Tongue (tissue), 2 donors: ENCODE measurements around the gene MCC. TPM values are rescaled to one million over a fixed set of nuclear protein-coding genes. Genes with fewer than 3 reads are reported as not detected.

Experiments
- DNase-seq: peaks from one replicate; pipeline ENCODE4 v3.0.0-alpha.2; 2015
- total RNA-seq: library from RNA; depleted of rRNA; stranded (reverse); fragments of >200 nt; gene quantifications from one replicate; pipeline ENCODE4 v1.2.3, GENCODE V29; 2014

Gene MCC
- total RNA-seq, 1 donor from 2014 or later = 51.2 TPM

DNA sequence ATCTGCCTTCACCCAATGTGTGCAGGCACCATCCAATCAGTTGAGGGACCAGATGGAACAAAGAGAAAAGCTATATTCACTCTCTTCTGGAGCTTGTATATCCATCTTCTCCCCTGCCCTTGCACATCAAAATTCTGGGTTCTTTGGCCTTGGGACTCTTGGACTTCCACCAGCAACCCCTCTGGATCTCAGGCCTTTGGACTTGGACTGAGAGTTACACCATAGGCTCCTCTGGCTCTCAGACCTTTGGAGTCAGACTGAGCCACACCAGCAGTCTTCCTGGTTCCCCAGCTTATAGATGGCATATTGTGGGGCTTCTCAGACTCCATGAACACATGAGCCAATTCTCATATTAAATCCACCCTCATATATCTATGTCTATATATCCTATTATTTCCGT lies 126.6 kb downstream of the MCC start:
- no peak for DNase-seq

DNA sequence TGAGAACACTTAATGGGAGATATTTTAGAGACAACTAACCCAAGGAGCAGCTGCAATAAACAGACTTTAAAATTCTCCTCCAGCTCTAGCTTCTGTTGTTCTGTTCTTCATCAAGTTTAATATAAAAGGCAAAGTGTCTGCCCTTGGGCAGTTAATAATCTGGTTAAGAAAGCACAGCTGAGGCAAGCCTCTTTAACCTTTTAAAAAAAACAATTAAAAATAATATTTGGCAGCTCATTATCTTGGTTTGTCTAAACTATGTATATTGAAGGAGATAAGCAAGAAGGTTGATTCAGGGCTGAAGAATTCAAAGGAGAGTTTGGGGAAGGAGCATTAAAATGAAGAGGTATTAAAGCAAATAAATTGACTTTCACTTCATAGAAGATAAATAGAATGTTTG lies 128.8 kb downstream of the MCC start:
- DNase-seq = no peak

DNA sequence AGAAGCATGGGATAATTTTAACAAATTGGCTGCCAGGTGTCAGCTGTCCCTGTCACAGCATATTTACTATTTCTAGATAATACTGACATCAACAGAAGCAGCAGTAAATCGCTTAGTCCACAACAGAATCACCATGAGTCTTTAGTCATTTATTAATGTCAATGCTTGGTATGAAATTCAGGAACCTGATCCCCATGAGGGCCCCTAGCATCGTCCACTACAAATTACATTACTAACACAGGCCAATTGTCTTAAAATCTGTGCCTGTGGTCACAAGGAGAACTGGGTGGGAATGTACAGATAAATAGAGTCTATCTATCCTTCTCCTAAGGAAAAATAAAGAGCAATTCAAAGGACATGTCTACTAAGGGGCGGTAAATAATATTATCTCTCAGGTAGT lies 129.6 kb downstream of the MCC start:
- DNase-seq = no peak

DNA sequence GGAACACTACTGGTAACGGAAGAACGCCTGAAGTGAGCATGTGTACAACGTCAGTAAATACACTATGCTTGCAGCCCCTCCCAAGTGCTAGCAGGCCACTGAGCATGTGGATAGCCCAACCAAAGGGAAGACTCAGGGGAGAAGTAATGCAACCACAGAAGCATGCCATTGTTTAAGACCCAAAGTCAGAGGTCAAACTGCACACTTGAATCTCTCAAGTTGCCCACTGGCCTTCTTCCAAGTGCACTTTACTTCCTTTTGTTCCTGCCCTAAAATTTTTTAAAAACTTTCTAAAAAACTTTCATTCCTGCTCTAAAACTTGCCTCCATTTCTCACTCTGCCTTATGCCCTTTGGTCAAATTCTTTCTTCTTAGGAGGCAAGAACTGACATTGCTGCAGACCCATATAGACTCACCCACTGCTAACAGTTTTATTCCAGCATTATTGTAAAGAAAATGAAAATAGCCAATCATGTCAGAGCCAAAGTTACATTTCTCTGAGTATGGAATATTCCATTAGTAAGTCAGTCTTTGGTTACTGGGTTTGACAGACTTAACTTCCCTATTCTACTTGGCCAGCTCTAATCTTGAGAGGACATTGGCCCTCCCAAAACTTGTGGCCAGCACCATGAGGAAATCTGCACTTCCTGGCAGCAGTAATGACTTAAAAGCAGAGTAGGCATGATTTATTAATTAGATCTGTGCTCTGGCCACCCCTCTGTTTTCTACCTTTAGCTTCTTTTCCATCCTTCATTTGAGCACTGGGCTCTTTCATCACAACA lies 130.4 kb downstream of the MCC start:
- DNase-seq = no peak

DNA sequence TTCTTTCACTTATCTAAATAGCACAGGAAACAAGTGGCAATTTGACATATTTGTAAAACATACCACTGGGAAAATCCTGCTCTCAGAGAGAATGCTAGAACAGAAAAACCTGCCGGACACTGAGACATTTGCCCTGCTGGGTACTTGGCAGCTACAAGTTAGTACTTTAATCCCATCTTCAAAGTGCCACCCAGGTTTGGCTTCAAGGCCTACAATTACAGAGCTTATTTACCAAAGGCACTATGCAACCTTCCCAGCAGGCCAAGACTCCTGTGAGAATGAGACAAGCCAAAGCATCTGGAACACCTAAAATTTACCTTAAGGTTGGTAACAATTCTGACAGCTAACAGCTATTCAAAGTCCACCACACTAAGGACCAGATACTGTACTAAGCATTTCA lies 131.8 kb downstream of the MCC start:
- DNase-seq = no peak

DNA sequence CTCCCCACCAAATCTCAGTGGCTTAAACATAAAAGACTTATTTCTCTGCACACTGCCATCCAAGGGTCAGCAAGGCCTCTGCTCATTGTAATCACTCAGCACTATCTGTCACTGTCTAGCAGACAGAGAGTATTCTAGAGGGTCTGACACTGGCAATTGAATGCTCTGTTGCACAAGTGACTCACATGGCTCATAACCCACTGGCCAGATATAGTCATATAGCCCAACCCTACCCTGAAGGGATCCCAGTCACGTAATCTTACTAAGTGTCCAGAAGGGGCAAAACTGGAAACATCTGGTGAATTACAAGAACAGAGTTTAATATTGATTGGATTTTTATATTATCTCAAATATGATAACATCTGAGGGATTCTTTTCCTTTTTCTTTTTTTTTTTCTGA lies 134.2 kb downstream of the MCC start:
- DNase-seq = no peak

DNA sequence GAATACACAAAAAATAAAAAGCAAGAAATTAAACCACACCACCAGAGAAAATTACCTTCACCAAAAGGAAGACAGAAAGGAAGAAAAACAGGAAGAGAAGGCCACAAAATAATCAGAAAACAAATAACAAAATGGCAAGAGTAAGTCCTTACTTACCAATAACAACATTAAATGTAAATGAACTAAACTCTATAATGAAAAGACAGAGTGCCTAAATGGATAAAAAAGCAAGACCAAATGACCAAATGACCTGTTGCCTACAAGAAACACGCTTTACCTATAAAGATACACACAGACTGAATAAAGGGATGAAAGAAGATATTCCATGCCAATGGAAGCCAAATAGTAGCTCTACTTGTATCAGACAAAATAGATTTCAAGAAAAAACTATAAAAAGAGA lies 140.7 kb downstream of the MCC start:
- DNase-seq = no peak

DNA sequence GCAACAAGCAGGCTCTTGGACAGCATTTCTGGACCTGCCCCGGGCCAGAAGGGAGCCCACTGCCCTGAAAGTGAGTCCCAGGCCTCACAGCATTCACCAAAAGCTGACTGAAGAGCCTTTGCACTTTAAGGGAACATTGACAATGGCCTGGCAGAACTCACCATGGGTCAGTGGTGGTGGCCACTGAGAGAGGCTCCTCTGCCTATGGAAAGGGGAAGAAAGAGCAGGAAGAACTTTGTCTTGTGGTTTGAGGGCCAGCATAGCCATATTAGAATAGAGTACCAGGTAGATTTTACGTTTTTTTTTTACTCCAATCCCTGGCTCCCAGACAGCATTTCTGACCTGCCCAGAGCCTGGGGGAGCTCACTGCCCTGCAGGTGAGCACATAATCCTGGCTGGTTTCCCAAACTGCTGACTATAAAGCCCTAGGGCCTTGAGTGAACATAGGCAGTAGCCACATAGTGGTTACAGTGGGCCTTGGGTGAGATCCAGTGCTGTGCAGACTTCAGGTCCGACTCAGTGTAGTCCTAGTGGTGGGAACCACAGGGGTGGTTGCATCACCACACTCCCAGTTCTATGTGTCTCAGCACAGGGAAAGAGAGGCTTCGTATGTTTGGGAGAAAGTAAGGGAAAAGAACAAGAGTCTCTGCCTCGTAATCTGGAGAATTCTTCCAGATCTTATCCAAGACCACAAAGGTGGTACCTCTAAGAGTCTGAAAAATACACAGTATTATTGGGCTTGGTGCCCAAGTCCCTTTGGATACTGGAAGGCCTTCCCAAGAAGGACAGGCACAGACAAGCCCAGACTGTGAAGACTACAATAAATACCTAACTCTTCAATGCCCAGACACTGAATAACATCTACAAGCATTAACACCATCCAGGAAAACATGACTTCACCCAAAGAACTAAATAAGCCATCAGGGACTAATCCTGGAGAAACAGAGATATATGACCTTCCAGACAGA lies 143.0 kb downstream of the MCC start:
- DNase-seq = no peak

DNA sequence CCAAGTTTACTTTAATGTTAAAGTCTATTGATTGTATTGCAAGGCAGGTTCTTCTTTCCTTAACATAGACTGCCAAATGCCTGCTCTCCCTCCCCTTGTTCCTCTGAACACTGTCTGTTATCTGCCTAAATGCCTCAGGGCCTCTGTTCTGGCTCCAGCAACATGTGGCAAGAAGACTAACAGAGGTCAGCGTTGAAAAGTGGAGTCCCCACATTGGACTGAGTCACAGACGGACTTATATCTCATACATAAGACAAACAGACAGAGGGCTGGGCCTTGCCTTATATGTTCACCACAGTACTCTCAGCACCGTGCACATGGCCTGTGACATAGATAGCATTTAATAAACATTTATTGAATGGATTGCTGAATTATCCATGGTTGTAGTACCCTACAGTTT lies 144.9 kb downstream of the MCC start:
- DNase-seq = no peak

DNA sequence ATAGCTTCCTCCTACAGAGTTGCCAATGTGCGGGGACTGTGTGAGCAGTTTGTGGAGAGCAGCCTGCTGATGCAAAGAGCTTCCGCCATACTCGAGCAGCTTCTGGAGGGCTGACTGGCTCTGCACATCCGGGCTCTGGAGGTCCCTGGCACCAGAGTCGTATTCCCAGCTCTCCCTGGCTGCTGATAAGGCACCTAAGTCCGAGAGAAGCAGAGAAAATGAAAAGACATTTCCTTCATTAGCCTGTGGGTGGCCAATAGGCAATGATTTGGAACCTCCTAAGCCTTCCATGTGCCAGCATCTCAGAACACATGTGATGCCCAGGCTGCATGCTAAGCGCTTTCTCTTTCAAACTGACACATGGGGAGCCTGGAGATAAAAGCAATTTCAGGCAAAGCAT lies 147.7 kb downstream of the MCC start:
- DNase-seq = no peak

DNA sequence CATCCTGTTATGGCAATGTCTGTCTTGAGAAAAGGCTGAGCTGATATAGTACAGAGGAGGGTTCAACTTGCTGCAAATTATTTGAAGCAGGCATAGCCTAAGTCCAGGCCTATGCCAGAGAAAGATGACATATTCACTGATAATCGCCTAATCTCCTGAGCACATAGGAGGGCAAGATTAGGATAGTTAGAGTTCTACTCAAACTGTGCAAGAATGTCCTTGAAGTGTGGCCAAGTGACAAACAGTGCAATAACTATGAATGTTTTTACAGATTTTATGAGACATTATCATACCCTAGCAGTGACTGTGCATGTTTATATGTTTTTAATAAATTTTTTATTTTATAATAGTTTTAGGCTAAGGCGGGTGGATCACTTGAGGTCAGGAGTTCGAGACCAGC lies 149.6 kb downstream of the MCC start:
- no peak for DNase-seq

DNA sequence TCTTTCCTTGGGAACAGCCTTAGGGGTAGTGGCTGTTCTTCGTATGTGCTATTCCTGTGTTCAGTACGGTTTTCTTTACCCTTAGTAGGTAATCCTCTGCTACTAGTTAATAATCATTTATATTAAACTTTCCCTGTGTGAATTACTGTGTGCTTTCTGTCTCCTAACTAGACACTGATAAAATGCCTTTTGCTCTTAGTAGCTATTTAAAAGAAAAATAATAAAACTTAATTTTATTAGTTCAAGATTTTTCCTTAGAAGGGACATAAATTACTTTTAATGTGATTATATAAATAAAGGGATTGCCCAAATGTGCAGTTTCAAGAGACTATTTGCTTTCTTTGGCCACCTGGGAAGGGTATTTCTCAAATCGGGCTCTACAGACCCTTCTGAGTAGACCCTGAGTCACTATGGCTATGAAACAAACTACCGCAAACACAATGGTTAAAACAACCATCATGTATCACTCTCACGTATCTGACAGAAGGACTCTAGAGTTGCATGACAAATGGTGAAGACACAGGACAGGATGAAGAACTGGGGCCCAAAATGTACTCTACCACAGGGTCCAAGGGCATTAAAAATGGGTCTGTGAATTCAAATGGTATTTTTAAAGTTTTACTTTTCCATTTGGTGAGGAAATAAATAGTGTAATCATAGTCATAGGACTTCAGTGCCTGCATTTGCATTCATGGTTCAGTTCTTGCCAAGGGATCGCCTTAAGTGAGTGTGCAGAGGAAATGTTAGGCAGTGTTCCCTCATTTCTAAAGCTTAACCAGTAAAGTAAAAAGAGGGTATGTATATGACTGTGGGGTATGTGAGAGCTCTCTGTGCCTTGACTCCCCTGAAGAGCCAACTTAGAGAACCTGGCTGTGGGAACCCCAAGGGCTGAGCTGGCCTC lies 150.5 kb downstream of the MCC start:
- no peak for DNase-seq

DNA sequence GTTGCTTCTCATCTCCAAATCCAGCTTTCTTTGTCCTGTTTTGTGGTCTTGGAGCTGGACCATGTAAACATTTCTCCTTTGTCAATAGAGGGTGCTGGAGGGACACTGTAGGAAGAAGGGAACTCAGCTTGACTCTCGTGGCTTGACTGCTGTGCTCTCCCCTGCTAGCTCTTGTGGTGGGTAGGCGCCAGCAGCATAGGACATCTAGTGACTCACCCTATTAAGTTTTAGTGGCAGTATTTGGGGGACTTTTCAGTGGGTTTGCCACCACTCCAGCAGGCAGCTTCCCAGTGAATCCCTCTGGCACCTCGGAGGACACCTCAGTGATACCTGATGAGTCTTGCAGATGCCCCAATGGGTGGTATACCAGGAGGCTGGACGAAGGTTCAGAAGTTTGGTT lies 151.3 kb downstream of the MCC start:
- DNase-seq = peak; percentile 48

DNA sequence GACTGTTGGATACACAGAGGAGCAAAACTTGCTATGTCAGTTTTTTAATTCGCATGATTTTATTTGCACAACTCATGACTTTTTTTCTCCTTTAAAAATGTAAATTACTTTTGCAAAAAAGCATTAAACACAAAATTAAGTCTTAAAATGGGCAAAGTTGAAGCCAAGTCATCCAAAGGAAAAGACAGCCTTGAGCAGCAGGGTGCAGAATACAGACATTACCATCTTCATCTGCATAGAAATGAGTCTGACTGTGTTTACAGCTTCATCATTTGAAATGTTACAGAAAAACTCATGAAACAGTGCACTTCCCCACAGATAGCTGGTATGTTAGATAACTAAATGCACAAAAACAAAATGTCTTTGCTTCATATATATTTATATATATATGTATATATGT lies 154.8 kb downstream of the MCC start:
- DNase-seq = no peak

DNA sequence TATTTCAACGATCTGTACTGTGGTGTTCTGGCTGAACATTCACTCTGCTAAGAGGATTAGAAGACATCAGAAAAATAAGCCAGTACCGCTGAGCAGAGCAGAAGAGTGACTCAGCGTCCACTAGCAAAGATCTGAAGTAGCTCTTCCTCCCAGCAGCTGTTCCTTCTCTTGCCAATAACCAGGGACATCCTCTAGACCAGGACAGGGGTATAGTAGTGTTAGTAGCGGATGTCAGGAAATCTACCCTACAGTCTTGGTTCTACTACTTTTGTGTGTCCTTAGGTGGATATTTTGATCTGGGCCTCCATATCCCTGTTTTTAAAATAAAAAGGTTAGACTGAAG lies 157.1 kb downstream of the MCC start:
- DNase-seq = peak; percentile 62

DNA sequence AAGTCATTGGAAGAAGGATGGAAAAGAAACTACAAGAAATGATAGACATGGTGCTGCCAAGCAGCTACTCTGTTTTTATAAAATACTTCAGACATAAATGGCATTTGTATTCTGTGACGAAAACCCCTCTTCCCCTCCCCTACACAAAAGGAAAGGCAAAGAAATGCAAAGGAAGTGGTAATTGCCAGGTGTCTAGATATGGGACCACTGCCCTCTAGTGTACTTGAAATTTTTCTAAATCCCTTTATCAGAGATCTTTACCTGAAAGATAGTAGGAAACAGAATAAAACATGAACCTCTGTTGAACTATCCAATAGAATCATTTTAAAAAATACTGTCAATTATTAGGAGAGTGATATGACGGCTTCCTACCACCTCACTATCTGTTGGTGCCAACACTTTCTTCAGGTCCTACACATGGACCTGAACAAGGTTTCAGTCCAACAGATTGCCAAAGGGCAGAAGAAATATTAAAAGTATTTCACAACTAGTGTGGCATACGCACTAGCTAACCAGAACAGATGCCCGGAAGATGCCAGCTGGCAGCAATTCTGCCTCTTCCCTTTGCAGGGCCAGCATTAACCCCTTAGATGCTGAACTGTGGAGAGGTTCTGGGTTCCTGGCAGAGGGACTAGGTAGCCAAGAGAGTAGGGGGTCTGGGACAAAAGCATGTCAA lies 157.6 kb downstream of the MCC start:
- DNase-seq = peak; percentile 61

DNA sequence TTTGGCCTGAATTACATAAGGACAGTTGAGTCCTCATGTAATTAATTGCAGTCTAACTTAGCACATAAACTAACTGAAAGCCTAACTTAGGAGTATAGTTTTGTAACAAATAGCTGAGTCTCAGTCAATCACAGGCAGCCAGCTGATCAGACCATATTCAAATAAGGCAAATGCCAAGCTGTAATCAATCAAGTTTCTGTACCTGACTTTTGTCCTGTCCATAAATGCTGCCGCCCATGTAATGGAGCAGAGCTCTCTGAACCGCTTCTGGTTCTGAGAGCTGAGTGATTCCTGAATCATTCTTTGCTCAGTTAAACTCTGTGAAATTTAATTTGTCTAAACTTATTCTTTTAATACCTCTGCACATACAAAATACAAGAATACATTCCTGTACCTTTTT lies 158.3 kb downstream of the MCC start:
- no peak for DNase-seq

DNA sequence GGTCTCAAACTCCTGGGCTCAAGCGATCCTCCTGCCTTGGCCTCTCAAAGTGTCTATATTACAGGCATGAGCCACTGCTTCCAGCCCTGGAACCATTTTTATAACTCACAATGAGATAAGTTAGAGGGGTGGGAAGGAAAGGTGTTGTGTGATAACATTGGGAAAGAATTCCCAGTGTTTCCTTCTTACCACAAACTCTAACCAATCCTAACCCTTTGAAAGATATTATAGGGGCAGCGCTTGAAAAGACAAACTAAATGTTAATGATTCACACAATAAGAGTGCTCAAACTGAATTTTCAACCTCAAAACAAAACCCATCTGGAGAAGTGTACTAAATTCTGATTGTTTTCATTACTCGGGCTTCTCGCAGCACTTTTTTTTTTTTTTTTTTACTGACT lies 163.2 kb downstream of the MCC start:
- DNase-seq = no peak

DNA sequence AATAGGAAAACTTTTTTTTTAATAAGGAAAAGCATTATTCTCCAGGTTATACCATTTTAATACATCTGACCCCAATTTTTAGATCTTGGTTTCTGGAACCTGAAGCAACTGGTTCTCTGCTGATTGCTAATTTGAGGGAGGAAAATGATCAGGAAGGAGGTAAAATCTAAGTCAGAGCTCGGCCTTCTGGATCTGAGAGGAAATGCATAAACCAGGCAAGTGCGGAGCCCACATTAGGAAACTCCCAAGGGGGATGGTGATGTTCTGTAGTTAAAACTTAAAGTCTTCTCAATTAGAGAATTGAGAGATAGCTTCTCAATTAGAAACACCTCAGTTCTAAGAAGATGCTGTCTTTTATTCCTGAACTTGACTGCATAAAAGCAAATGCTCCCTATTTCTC lies 167.0 kb downstream of the MCC start:
- no peak for DNase-seq

DNA sequence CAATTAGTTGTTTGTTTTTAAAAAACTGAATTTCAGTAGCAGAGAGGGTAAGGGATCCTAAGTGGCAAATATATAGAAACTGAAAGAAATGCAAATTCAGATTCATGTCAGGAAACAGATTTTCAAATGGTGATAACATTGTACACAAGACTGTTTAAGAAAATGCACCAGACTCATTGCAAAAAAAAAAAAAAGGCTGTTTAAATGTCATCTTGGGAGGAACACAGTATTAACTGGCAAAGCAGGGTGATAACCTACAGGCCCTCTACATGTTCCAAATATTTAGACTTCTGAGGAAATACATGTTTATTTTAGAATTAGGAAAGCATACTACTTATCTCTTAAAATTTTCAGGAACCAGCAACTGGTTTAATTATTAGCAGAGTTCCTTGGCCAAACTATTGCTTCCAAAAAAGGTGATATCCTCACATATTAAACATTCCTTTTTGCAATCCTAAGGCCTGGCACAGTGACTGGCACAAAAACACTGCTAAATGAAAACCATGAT lies 167.9 kb downstream of the MCC start:
- DNase-seq = no peak

DNA sequence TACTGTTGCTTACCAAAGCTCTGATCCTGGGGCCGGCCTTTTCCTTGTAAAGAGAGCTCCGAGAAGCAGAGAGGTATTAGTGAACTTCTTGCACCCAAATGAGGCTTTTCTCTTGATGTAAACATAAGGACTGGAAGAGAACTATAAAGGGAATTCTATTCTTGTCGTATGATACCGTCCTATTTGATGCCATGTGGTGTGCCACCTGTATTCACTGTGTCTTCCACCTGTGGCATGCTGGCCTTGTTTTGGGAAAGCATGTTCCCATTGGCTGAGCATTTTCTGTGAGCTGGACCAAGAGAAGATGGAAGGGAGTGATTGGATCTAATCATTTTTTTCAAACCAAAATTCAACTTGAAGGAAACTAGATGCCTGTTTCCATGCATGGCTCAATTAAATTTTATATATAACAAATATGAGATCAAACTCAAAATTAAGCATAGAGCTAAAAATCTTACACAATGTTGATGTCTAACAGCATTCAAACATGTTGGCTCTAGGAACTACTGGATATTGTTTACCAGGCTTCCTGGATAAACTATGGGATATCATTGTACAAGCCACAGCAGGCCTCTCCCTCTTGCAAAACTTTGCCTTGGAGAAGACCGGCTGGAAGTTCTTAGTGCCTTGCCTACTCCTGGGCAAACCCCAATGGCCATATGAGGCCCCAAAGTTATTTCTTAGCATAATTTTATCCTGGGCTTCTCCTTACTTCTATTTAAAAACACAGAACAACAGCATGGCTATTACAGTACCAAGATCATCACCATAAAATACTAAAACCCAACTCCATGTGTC lies 168.8 kb downstream of the MCC start:
- no peak for DNase-seq
